HEK293 (cell line): Measurements from ENCODE around the gene ACSS1.

Source experiments
- CTCF ChIA-PET: fragments of 350-600 bp; formaldehyde crosslinking; extraction: SDS; loops from one replicate; lab custom pipeline; 2021; ENCODE audit warnings: antibody characterized with exemption; lab: Yijun Ruan, JAX
- POLR2A ChIA-PET: fragments of 300-600 bp; formaldehyde crosslinking; extraction: SDS; loops from one replicate; lab custom pipeline; 2020; ENCODE audit warnings: antibody characterized with exemption, inconsistent platforms; lab: Yijun Ruan, JAX
- H3K27ac ChIP-seq: fragments of 200-500 bp; sonication (Bioruptor generic); 2 replicates; pipeline ENCODE4 v1.5.1; 2014; ENCODE audit warnings: low read depth, low read length, control low read depth, inconsistent platforms; ENCODE audit errors: extremely low read depth
- H3K36me3 ChIP-seq, 2 experiments: fragments of 200-500 bp in 1 of 2; sonication (Bioruptor generic) in 1 of 2; 1 replicate in 1 of 2; 2 replicates in 1 of 2; pipeline ENCODE4 v1.5.1; 2014 to 2017; ENCODE audit warnings: inconsistent platforms in 2 of 2, low read length in 2 of 2; ENCODE audit not compliant: control insufficient read depth in 2 of 2, insufficient read depth in 1 of 2
- H3K4me1 ChIP-seq: fragments of 200-500 bp; sonication (Bioruptor generic); 2 replicates; pipeline ENCODE4 v1.5.1; 2014; ENCODE audit warnings: mild to moderate bottlenecking, low read length, inconsistent platforms; ENCODE audit not compliant: control insufficient read depth, insufficient read depth
- H3K4me3 ChIP-seq: 2 replicates; pipeline ENCODE4 v1.5.1; 2011; ENCODE audit warnings: low read depth, mild to moderate bottlenecking, control low read depth, low read length, moderate library complexity
- H3K9me3 ChIP-seq: fragments of 200-500 bp; sonication (Bioruptor generic); 2 replicates; pipeline ENCODE4 v1.5.1; 2014; ENCODE audit warnings: low read depth, low read length, inconsistent platforms; ENCODE audit not compliant: control insufficient read depth, insufficient read depth
- EGR2 ChIP-seq: fragments of 450-650 bp; formaldehyde crosslinking; IDR thresholded peaks from 2 replicates; pipeline ENCODE4 v1.5.1; 2016; ENCODE audit warnings: low read depth, missing biosample characterization, missing genetic modification characterization
- HOXD13 ChIP-seq: sonication (generic); formaldehyde crosslinking; IDR thresholded peaks from 2 replicates; pipeline ENCODE4 v1.8.0; 2022; ENCODE audit warnings: missing genetic modification reagents, borderline replicate concordance
- KLF8 ChIP-seq: fragments of 450-650 bp; formaldehyde crosslinking; IDR thresholded peaks from 2 replicates; pipeline ENCODE4 v1.5.1; 2016; ENCODE audit warnings: missing biosample characterization, missing genetic modification characterization
- SP7 ChIP-seq: fragments of 450-650 bp; formaldehyde crosslinking; IDR thresholded peaks from 2 replicates; pipeline ENCODE4 v1.5.1; 2016; ENCODE audit warnings: missing biosample characterization, missing genetic modification characterization
- ZBTB1 ChIP-seq: fragments of 450-650 bp; formaldehyde crosslinking; IDR thresholded peaks from 2 replicates; pipeline ENCODE4 v1.5.1; 2016; ENCODE audit warnings: missing biosample characterization, missing genetic modification characterization
- ZFHX2 ChIP-seq: fragments of 450-650 bp; formaldehyde crosslinking; conservative IDR thresholded peaks from 2 replicates; pipeline ENCODE4 v1.5.1; 2016; ENCODE audit warnings: missing biosample characterization, missing genetic modification characterization
- ZNF202 ChIP-seq: fragments of 450-650 bp; formaldehyde crosslinking; IDR thresholded peaks from 2 replicates; pipeline ENCODE4 v1.5.1; 2016; ENCODE audit warnings: missing biosample characterization, missing genetic modification characterization, borderline replicate concordance
- ZNF211 ChIP-seq: fragments of 450-650 bp; formaldehyde crosslinking; IDR thresholded peaks from 2 replicates; pipeline ENCODE4 v1.5.1; 2016; ENCODE audit warnings: low read depth, missing biosample characterization, missing genetic modification characterization
- ZNF266 ChIP-seq: fragments of 450-650 bp; formaldehyde crosslinking; IDR thresholded peaks from 2 replicates; pipeline ENCODE4 v1.5.1; 2016; ENCODE audit warnings: missing biosample characterization, missing genetic modification characterization, low read depth
- ZNF280C ChIP-seq: fragments of 450-650 bp; formaldehyde crosslinking; IDR thresholded peaks from 2 replicates; pipeline ENCODE4 v1.5.1; 2016; ENCODE audit warnings: missing biosample characterization, missing genetic modification characterization
- ZNF501 ChIP-seq: fragments of 450-650 bp; formaldehyde crosslinking; IDR thresholded peaks from 2 replicates; pipeline ENCODE4 v1.5.1; 2016; ENCODE audit warnings: missing biosample characterization, missing genetic modification characterization
- ZNF530 ChIP-seq: fragments of 450-650 bp; formaldehyde crosslinking; IDR thresholded peaks from 2 replicates; pipeline ENCODE4 v1.5.1; 2016; ENCODE audit warnings: low read depth, missing biosample characterization, missing genetic modification characterization
- ZNF548 ChIP-seq: fragments of 450-650 bp; formaldehyde crosslinking; IDR thresholded peaks from 2 replicates; pipeline ENCODE4 v1.5.1; 2016; ENCODE audit warnings: missing biosample characterization, missing genetic modification characterization
- ZNF670 ChIP-seq: fragments of 450-650 bp; formaldehyde crosslinking; IDR thresholded peaks from 2 replicates; pipeline ENCODE4 v1.5.1; 2016; ENCODE audit warnings: missing biosample characterization, missing genetic modification characterization, low read depth
- ZSCAN23 ChIP-seq: fragments of 450-650 bp; formaldehyde crosslinking; IDR thresholded peaks from 2 replicates; pipeline ENCODE4 v1.5.1; 2016; ENCODE audit warnings: missing biosample characterization, missing genetic modification characterization
- TF ChIP-seq, protein P1 (sequence below): fragments of 450-650 bp; formaldehyde crosslinking; IDR thresholded peaks from 2 replicates; pipeline ENCODE4 v1.5.1; 2016; ENCODE audit warnings: missing biosample characterization, missing genetic modification characterization, low read depth
- TF ChIP-seq, protein P2 (sequence below): fragments of 450-650 bp; formaldehyde crosslinking; IDR thresholded peaks from 2 replicates; pipeline ENCODE4 v1.5.1; 2017; ENCODE audit warnings: missing biosample characterization, missing genetic modification characterization

ACSS1 gene

DNA sequence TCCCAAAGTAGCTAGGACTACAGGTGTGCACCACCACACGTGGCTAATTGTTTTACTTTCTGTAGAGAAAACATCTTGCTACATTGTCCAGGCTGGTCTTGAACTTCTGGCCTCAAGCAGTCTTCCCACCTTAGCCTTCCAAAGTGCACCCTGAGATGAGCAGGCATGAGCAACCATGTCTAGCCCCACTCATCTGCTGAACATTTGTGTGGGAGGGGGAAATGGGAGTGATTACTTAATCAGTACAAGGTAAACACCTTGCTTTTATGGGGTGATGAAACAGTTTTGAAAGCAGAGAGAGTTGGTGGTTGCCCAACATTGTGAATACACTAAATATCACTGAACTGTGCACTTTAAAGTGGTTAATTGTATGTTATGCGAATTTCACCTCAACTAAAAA, 70.7 kb downstream of the ACSS1 start:
- CTCF ChIA-PET = no interaction called here

GRCh38 chr20:24986436-24987015, 71.4 kb downstream of the ACSS1 start:
- no peaks in the 10 kb centered on the region for H3K9me3 ChIP-seq
- TF ChIP-seq ZNF548 (tag by site-specific recombination) = no peak
- TF ChIP-seq, protein P1, sequence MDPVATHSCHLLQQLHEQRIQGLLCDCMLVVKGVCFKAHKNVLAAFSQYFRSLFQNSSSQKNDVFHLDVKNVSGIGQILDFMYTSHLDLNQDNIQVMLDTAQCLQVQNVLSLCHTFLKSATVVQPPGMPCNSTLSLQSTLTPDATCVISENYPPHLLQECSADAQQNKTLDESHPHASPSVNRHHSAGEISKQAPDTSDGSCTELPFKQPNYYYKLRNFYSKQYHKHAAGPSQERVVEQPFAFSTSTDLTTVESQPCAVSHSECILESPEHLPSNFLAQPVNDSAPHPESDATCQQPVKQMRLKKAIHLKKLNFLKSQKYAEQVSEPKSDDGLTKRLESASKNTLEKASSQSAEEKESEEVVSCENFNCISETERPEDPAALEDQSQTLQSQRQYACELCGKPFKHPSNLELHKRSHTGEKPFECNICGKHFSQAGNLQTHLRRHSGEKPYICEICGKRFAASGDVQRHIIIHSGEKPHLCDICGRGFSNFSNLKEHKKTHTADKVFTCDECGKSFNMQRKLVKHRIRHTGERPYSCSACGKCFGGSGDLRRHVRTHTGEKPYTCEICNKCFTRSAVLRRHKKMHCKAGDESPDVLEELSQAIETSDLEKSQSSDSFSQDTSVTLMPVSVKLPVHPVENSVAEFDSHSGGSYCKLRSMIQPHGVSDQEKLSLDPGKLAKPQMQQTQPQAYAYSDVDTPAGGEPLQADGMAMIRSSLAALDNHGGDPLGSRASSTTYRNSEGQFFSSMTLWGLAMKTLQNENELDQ (tag by site-specific recombination) = no peak
- TF ChIP-seq, protein P2, sequence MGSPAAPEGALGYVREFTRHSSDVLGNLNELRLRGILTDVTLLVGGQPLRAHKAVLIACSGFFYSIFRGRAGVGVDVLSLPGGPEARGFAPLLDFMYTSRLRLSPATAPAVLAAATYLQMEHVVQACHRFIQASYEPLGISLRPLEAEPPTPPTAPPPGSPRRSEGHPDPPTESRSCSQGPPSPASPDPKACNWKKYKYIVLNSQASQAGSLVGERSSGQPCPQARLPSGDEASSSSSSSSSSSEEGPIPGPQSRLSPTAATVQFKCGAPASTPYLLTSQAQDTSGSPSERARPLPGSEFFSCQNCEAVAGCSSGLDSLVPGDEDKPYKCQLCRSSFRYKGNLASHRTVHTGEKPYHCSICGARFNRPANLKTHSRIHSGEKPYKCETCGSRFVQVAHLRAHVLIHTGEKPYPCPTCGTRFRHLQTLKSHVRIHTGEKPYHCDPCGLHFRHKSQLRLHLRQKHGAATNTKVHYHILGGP (tag by site-specific recombination) = no peak
- no peak for TF ChIP-seq ZNF266 (tag by site-specific recombination)
- no peak for TF ChIP-seq ZFHX2 (tag by site-specific recombination)
- no peak for TF ChIP-seq ZBTB1 (tag by site-specific recombination)
- no peak for TF ChIP-seq ZNF670 (tag by site-specific recombination)
- no peak for TF ChIP-seq KLF8 (tag by site-specific recombination)
- no peak for TF ChIP-seq ZNF211 (tag by site-specific recombination)
- TF ChIP-seq ZNF530 (tag by site-specific recombination) = no peak
- no peak overlapping the region for H3K27ac ChIP-seq
- H3K4me1 ChIP-seq = no peaks in the 10 kb centered on the region; the same call in none of the 2 replicates
- H3K4me3 ChIP-seq = no peak overlapping the region
- ChIA-PET POLR2A (no interaction called here), CTCF (interaction anchor here (0.6 kb wide), 1 partner anchor 56 kb away, joined by 3 read pairs; no protein-coding TSS in a partner anchor)
- peaks cover 5 to 29% of the 10 kb centered on the region in 2 experiments; a peak in 2 of 3 replicates for H3K36me3 ChIP-seq

More for the DNA sequence above, 70.7 kb downstream of the ACSS1 start:
- Histone ChIP-seq H3K9me3 (no peaks in the 10 kb centered on the region), H3K4me3 (no peak overlapping the region), H3K4me1 (no peaks in the 10 kb centered on the region; the same call in none of the 2 replicates), H3K27ac (no peak overlapping the region), H3K36me3 (peaks cover 5 to 21% of the 10 kb centered on the region in 2 experiments; a peak in 2 of 3 replicates)
- POLR2A ChIA-PET = no interaction called here
- TF ChIP-seq ZNF280C (tag by site-specific recombination) (no peak), ZSCAN23 (tag by site-specific recombination) (no peak), SP7 (tag by site-specific recombination) (peak; percentile 85), HOXD13 (CRISPR knock-in tag) (peak; percentile 47; the same call in 1 of the 2 replicates), ZFHX2 (tag by site-specific recombination) (peak; percentile 78), ZNF202 (no peak), EGR2 (tag by site-specific recombination) (peak; percentile 55), ZNF501 (no peak)
